Hematopoietic multipotent progenitor cell treated with erythropoietin and hydrocortisone succinate and interleukin-3 and kit ligand, for 17 days (in vitro differentiated cells): ENCODE results near the gene MATN3.
A peak's percentile ranks its signal among the peaks of the same experiment; 100 is the strongest.

Experiments
- DNase-seq: peaks from one replicate; pipeline ENCODE4 v3.0.0-alpha.2; 2015; ENCODE audit warnings: low spot score

MATN3 gene

DNA sequence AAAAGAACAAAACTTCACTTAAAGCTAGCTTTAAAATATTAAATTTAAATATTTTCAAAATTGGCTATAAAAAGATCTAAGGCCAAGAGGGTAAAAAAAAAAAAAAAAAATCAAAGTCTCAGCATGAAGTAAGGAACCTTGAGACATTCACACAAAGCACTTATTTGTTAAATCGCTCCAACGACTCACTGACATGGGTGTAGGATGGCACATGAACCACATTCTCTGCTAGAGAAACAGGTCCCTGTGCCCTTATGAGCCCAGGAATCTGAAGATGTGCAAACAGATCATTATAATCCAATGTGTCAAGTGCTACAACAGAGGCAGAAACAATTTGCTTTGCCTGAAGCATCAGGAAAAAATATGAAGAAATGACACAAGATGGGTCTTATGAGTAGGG is 25.2 kb upstream of the MATN3 start:
- no peak for DNase-seq

DNA sequence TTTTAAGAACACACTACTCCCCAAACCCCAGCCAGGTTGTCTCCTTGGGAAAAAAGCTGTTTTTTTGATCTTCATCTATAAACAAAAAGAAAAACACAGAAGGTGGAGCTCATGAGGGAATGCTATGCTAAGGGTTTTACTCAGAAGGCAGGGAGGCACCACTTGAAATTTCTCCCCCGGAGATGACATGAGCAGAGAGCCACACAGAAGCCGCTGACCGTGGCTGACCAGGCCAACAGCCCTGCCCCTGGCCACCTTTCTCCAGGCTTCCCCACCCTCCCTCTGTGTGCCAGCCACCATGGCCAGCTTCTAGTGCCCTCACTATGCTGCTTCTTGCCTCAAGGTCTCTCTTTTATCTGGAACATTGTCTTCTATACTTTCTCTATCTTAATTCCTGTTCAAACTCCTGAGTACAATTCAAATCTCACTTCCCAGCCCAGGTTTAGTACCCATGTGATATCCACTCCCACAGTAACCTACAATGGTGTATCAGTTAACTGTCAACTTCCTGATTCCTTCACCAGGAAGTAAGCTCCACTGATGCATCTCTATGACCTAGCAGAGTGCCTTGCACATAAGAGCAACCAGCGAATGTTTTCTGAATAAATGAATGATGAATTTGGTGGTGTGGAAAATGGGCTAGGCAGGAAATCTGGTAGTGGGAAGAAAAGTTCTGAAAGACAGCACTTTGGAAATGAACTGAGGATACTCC is 23.6 kb upstream of the MATN3 start:
- DNase-seq, result no peak

DNA sequence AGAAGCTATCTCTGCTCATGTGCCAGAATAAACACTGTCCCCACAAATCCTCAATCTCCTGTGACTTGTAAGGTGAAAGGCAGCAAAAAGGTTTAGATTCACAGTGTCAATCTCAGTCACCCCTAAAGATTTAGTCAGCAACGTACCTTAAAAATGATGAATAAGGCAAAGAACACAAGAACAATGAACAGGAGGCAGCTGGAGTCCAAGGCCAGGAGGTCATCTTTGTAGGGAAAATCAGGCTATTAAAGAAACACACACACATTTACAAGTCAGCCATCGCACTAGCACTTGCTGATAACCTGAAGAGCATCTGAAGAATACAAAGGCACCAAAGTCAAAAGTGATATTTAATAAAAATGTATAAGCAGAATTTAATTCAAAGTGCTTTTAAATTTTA is 22.4 kb upstream of the MATN3 start:
- no peak for DNase-seq

GRCh38 chr2:20034218-20034617 is 21.8 kb upstream of the MATN3 start:
- DNase-seq, result no peak

- DNase-seq, result no peak
Observed at GRCh38 chr2:20033322-20033721, 20.9 kb upstream of the MATN3 start.

- DNase-seq, result no peak
Observed at GRCh38 chr2:20030224-20030623, 17.8 kb upstream of the MATN3 start.

DNA sequence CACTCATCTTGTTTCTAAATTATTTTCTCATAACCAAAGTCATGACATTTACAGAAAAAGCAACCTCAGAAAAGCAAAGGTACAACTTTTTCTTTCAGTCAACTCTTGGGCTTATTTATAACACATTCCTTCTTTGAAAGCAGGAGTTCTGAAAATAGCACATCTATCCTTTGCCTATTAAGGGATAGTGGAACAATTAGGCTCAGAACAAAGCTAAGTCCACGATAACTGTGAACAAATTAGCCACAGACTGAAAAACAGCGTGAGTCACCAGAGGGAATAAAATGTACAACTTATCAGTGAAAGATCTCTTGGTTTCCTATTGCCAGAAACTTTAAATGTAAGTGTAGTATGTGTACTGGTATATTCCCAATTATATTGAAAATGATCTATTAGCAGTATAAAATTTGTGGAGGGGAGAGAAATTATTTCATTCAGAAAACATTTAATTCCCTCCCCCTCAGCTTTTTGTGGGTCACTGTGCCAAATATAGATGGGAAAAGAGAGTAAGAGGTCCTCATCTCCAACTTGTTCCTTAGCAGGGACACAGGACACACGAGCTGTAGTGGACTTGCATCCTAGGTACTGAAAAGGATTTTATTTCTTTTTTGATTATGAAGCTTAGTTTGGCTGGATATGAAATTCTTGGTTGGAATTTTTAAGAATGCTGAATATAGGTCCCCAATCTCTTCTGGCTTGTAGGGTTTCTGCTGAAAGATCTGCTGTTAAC is 15.4 kb upstream of the MATN3 start:
- DNase-seq, result no peak

DNA sequence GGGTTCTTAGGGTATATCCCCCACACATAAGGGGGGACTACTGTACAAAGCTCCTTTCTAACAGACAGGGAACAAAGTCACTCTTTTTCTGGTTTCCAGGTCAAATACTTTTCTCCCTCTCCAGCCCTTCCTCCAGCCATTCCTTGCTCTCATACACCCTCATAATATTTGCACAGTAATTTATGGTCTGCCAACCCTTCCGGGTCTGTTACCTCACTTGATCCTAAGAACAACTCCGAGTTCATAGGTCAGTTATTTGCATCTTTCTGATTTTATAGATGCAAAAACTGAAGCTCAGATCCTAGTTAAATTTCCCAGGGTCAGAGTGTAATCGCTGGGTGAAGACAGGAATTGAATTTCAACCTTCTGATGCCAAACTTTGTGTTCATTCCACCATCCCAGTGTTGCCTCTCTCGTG is 14.8 kb upstream of the MATN3 start:
- no peak for DNase-seq

- no peak for DNase-seq
Observed at GRCh38 chr2:20025065-20025786, 12.8 kb upstream of the MATN3 start.

DNA sequence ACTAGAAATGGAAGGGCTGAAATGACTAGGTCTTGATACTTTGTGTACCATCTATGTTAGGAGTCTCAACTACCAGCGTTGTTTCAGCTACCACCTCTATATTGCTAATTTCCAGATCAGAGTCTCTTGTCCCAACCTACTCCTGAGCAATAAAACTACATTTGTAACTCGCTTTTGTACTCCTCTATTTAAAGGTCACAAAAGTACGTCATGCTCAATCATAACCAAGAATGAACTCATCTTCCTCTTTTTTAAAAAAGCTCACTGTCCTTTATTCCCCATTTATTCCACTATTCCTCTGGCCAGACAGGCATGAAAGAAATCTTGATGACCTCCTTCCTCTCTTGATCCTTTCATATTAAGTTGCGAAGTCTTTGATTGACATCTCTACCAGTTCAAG is 11.2 kb upstream of the MATN3 start:
- no peak for DNase-seq

- no peak for DNase-seq
Observed at GRCh38 chr2:20021405-20022009, 9.0 kb upstream of the MATN3 start.

DNA sequence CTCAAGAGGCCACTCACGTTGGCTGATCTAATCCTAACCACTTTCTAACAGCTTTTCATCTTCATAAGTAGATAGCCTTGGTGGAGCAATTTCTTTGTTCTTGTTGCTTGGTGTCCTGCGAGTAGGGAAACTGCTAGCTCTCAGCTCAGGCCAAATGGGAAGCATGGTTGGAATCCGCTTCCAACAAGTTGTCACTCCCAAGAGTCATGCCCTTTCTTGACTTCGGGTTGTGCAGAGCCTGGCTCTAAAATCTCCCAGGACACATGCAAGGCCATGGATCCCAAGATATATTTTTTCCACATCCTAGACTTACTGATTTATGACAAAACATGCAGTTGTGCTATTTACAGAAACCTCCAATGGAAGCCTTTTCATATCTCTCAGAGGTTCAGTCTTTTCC is 7.3 kb upstream of the MATN3 start:
- no peak for DNase-seq

- DNase-seq, result no peak
Observed at GRCh38 chr2:20018601-20019152, 6.2 kb upstream of the MATN3 start.

DNA sequence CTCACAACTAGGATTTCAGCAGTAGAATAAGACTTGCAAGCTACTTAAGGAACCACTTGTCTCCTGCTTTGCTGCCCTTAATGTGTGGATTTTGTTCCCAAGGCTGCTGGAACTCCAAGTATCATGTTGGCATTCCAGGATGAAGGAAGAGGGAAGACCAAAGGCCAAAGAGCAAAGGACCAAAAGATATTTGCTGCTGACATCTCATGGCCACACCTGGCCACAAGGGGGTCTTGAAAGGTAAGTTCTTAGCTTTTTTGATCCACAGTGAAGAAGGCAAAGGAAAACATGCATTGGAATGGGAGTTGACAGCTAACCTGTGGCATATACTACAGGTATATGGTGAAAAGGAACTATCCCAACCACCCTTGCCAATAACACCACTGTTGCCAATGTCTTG is 3.9 kb upstream of the MATN3 start:
- DNase-seq, result no peak

- peak; percentile 65 for DNase-seq
Observed at GRCh38 chr2:20015482-20016083, 3.1 kb upstream of the MATN3 start.

GRCh38 chr2:20013126-20013849 is 820 bp upstream of the MATN3 start:
- DNase-seq, result no peak

GRCh38 chr2:20012032-20012281 is 511 bp downstream of the MATN3 start:
- DNase-seq, result no peak

DNA sequence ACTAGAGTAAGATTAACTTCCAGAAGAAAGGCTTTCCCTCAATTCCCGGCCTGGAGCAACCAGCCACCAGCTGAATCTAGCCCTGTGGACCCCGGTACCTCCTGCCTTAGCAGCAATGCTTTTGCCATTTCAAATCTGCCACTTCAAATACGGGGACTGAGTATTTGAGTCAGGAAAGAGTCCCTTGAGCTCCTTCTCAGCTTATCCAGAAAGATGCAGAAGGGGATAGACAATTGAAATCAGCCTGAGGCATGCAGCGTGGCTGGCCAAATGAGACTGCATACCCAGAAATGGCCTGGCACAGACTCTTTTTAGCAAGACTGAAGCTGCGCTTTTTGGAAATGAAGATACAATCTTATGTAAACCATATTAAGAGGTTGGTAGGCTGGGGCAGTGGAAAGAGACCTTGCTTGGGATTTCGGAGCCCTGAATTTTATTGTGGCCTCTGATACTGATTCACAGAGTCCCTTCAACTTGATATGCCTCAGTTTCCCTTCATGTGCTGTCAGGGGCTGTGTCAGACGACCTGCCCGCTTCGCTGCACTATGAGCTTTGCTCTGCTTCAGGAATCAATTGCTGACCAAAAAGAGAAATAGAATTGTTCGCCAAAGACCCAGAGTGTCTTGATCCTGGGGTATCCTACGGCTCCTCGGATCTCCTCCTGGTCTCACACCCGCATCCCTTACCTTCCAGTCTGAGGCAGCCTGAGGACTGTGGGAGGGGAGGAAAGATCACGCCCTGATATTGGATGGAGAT is 1.0 kb downstream of the MATN3 start:
- DNase-seq, result no peak

- no peak for DNase-seq
Observed at GRCh38 chr2:20008703-20009102, 3.8 kb downstream of the MATN3 start.

DNA sequence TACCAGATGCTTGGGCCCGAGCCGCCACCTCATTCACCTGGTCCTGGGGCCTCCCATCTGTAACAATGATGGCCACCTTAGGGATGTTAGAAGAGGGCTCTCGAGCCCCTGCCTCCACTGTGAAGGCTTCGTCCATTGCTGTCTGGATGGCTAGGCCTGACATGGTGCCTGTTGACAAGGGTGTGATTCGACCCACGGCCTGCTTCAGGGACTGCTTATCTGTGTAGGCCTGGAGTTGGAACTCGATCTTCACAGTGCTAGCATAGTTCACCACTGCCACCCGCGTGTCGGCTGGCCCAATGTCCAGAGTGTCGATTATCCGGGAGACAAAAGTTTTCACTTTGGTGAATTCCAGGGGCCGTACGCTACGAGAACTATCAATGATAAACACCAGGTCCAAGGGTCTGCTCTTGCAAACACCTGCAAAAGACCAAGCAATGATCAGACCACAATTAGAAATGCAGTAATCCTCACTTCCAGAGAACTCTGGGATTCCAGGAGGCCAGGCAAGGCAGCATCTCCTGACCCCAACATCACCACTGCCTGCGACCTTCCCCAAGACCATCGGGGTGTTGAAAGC is 6.5 kb downstream of the MATN3 start:
- no peak for DNase-seq
